Kidney (tissue), 14 donors: ENCODE measurements around the gene LPCAT1. TPM values are rescaled to one million over a fixed set of nuclear protein-coding genes. Genes with fewer than 3 reads are reported as not detected.

ENCODE experiments used
- DNase-seq, 5 donors: peaks; one replicate each; pipeline ENCODE4 v3.0.0-alpha.2; 2013 to 2020
- FAIRE-seq: peaks from 2 replicates; lab custom pipeline; 2012; peaks lifted over from hg19 to GRCh38; lab: Jason Lieb, UNC
- H3K27ac ChIP-seq, 2 donors: one replicate each; pipeline ENCODE4 v1.7.0; 2013; ENCODE audit warnings: low read depth in 2 of 2, low read length in 2 of 2, inconsistent platforms in 1 of 2
- H3K27me3 ChIP-seq: one replicate; pipeline ENCODE4 v1.7.1; 2013; ENCODE audit warnings: low read length, inconsistent platforms; ENCODE audit not compliant: control insufficient read depth, insufficient read depth
- H3K36me3 ChIP-seq, 3 donors: one replicate each; pipeline versions ENCODE4 v1.7.0 to v1.7.1; 2013; ENCODE audit warnings: low read length in 3 of 3, control low read depth in 1 of 3, inconsistent platforms in 1 of 3; ENCODE audit not compliant: insufficient read depth in 3 of 3, control insufficient read depth in 2 of 3
- H3K4me1 ChIP-seq, 3 donors: one replicate each; pipeline versions ENCODE4 v1.7.0 to v1.7.1; 2013; ENCODE audit warnings: low read length in 3 of 3, inconsistent platforms in 1 of 3, low read depth in 1 of 3; ENCODE audit not compliant: control insufficient read depth in 2 of 3, insufficient read depth in 2 of 3
- H3K4me3 ChIP-seq, 3 donors: one replicate each; pipeline versions ENCODE4 v1.7.0 to v1.8.1; 2013; ENCODE audit warnings: low read length in 3 of 3, control low read depth in 1 of 3, inconsistent platforms in 1 of 3
- H3K9ac ChIP-seq, 3 donors: one replicate each; pipeline versions ENCODE4 v1.7.0 to v1.7.1; 2013; ENCODE audit warnings: low read length in 3 of 3, control low read depth in 1 of 3, inconsistent platforms in 1 of 3
- H3K9me3 ChIP-seq, 3 donors: one replicate each; pipeline versions ENCODE4 v1.7.0 to v1.7.1; 2013; ENCODE audit warnings: low read length in 3 of 3, control low read depth in 1 of 3, inconsistent platforms in 1 of 3; ENCODE audit not compliant: control insufficient read depth in 2 of 3, insufficient read depth in 1 of 3
- intact Hi-C: fragments of 100-400 bp; cut with DNase I; formaldehyde crosslinking; loops from one replicate; pipeline ENCODE4 v1.11.1; 2022
- polyA plus RNA-seq: library from polyadenylated mRNA; stranded (reverse); fragments of 350-450 nt; fragmentation: Illumina TruSeq; extraction: RNeasy Lipid Tissue Mini Kit (QIAGEN cat#74804); gene quantifications from one replicate; pipeline ENCODE4 v1.2.3, GENCODE V29; 2014; ENCODE audit warnings: low read depth, low replicate concordance; ENCODE audit not compliant: insufficient read depth
- total RNA-seq: library from RNA; stranded (reverse); fragmentation: NEBNext Ultra II Directional; extraction: Animal tissue kit (Norgen Biotek cat#: 25700); gene quantifications from one replicate; pipeline ENCODE4 v1.2.1, GENCODE V29; 2021
- TF ChIP-seq, protein P1 (sequence below): IDR thresholded peaks from 3 replicates; pipeline ENCODE4 v1.5.1; 2012; ENCODE audit warnings: mild to moderate bottlenecking, moderate library complexity, borderline replicate concordance; ENCODE audit not compliant: insufficient read depth; ENCODE audit errors: extremely low read depth
- donor health status: control.
- donor health status: control.
- donor health status: control.
- donor health status: control.
- donor health status: control.
- donor health status: DM: yes; HTN: yes; CAD: no.
- donor health status: Normal renal cell carcinoma (clear cell type).

The LPCAT1 gene
- total and polyA plus RNA-seq, 2 donors from 2014 or later = 22.2 to 46.5 TPM

DNA sequence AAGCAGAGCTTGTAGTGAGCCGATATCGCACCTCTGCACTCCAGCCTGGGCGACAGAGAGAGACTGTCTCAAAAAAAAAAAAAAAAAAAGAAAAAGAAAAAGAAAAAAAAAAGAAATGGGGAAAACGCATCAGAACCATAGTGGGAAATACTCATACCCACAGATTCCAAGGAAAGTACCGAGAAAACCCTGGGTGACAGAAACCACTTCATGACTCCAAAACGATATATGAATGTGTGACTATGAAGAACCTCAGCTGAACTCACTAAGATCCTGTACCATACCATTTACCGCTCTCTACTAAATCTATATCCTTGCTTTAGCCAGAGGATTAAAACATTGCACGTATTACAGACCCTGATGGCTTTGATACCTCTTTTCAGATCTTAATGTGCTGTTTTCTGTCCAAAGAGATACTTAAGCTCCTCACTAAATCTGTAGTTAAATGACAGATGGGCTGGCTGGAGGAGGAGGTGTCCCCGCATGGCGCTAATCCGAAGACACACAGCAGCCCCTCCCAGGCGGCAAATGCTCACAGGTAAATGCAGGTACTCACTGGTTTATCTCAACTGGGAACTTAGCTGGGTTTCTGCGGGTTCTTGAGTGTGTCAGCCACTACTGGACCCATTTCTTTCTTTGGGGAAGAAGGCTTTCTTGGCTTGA, 2.8 kb downstream of the LPCAT1 start:
- Histone ChIP-seq H3K36me3 (peaks cover 0 to 4% (median 4%) of the 10 kb centered on the region in 3 donors), H3K9ac (no peak overlapping the region), H3K9me3 (no peaks in the 10 kb centered on the region), H3K4me1 (peaks cover 0 to 7% (median 0%) of the 10 kb centered on the region in 3 donors), H3K27me3 (no peaks in the 10 kb centered on the region), H3K4me3 (no peak overlapping the region), H3K27ac (no peak overlapping the region)
- DNase-seq = peak in 2 of 5 donors; percentile 1 to 9
- no peak for FAIRE-seq
- intact Hi-C loops = no loop called here
- TF ChIP-seq, protein P1, sequence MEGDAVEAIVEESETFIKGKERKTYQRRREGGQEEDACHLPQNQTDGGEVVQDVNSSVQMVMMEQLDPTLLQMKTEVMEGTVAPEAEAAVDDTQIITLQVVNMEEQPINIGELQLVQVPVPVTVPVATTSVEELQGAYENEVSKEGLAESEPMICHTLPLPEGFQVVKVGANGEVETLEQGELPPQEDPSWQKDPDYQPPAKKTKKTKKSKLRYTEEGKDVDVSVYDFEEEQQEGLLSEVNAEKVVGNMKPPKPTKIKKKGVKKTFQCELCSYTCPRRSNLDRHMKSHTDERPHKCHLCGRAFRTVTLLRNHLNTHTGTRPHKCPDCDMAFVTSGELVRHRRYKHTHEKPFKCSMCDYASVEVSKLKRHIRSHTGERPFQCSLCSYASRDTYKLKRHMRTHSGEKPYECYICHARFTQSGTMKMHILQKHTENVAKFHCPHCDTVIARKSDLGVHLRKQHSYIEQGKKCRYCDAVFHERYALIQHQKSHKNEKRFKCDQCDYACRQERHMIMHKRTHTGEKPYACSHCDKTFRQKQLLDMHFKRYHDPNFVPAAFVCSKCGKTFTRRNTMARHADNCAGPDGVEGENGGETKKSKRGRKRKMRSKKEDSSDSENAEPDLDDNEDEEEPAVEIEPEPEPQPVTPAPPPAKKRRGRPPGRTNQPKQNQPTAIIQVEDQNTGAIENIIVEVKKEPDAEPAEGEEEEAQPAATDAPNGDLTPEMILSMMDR = no peak

DNA sequence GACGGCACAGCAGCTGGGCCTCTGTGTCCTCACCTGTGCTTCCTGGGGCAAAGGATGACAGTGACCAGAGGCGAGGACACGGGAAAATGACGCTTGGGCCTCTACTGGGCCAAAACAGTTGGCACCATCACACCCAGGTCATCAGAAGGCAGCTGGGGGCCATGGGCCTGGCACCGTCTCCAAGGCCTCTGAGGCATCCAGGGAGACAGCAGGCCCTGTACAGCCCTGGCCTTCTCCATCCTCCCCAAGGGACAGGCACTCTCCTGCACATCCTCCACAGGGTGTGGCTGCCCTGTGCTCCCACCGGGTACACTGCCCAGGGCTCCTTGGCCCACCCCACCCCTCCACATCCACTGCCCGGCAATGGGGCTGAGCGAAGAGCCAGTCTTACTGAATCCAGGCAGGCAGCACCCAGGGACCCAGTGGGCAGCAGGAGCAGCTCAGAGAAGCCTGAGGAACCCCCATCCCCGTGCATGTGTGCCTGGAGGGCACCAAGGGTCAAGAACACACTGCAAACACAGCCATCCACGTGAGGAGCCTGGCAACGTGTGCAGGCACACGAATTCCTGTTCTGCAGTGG, 4.0 kb downstream of the LPCAT1 start:
- Histone ChIP-seq H3K4me1 (peaks cover 0 to 7% (median 0%) of the 10 kb centered on the region in 3 donors), H3K9ac (no peak overlapping the region), H3K27me3 (no peaks in the 10 kb centered on the region), H3K27ac (no peak overlapping the region), H3K36me3 (peaks cover 0 to 4% (median 4%) of the 10 kb centered on the region in 3 donors), H3K4me3 (no peak overlapping the region), H3K9me3 (no peaks in the 10 kb centered on the region)
- intact Hi-C loops = no loop called here
- no peak for FAIRE-seq
- TF ChIP-seq, protein P1 = no peak
- peak in 3 of 5 donors; percentile 5 to 60 (median 29) for DNase-seq

DNA sequence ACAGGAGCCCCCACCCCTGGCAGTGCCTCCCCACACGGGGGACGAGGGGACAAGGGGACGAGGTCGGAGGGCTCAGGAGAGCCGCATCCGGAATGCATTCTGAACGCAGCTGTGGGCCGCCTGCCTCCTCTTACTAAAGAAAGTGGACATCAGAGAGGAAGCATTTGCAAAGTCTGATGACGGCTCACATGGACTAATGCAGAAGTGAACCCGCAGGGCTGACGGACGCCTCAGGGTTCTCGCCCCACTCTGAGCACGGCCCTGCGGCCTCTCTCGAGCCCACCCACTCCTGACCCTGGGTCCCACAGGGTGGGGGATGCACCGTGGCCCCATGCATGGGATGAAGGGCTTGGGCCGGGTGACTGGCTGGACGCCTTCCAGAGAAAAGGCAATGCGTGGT, 5.9 kb downstream of the LPCAT1 start:
- Histone ChIP-seq H3K27me3 (no peaks in the 10 kb centered on the region), H3K4me3 (no peak overlapping the region), H3K27ac (no peak overlapping the region), H3K9me3 (no peaks in the 10 kb centered on the region), H3K36me3 (peaks cover 0 to 4% (median 4%) of the 10 kb centered on the region in 3 donors), H3K9ac (no peak overlapping the region), H3K4me1 (peaks cover 0 to 4% (median 0%) of the 10 kb centered on the region in 3 donors)
- TF ChIP-seq, protein P1 = no peak
- intact Hi-C loops = no loop called here
- DNase-seq = peak in 2 of 5 donors; percentile 26 to 61
- no peak for FAIRE-seq
